Duodenal mucosa (tissue), 2 donors: ENCODE measurements around the gene NUDT10.
"Not testable (repeated sequence)": the region's sequence is repeated elsewhere in the genome, so short reads cannot be mapped to it uniquely, and the experiment has no call there.

ENCODE experiments used
- H3K27ac ChIP-seq: one replicate; pipeline ENCODE4 v1.7.0; 2013; ENCODE audit warnings: low read depth, low read length
- H3K27me3 ChIP-seq, 2 donors: one replicate each; pipeline ENCODE4 v1.7.0; 2013; ENCODE audit warnings: low read length in 2 of 2, control low read depth in 1 of 2; ENCODE audit not compliant: insufficient read depth in 2 of 2, control insufficient read depth in 1 of 2
- H3K36me3 ChIP-seq, 2 donors: one replicate each; pipeline ENCODE4 v1.7.0; 2013; ENCODE audit warnings: low read length in 2 of 2, control low read depth in 1 of 2; ENCODE audit not compliant: insufficient read depth in 2 of 2, control insufficient read depth in 1 of 2
- H3K4me1 ChIP-seq, 2 donors: one replicate each; pipeline ENCODE4 v1.7.0; 2013; ENCODE audit warnings: low read length in 2 of 2, control low read depth in 1 of 2; ENCODE audit not compliant: insufficient read depth in 2 of 2, control insufficient read depth in 1 of 2
- H3K4me3 ChIP-seq, 2 donors: one replicate each; pipeline ENCODE4 v1.7.0; 2013; ENCODE audit warnings: low read length in 2 of 2, low read depth in 1 of 2
- H3K9ac ChIP-seq, 2 donors: one replicate each; pipeline ENCODE4 v1.7.0; 2013; ENCODE audit warnings: low read length in 2 of 2, low read depth in 1 of 2
- H3K9me3 ChIP-seq, 2 donors: one replicate each; pipeline ENCODE4 v1.7.0; 2013; ENCODE audit warnings: low read length in 2 of 2, control low read depth in 1 of 2; ENCODE audit not compliant: control insufficient read depth in 1 of 2

The NUDT10 gene

DNA sequence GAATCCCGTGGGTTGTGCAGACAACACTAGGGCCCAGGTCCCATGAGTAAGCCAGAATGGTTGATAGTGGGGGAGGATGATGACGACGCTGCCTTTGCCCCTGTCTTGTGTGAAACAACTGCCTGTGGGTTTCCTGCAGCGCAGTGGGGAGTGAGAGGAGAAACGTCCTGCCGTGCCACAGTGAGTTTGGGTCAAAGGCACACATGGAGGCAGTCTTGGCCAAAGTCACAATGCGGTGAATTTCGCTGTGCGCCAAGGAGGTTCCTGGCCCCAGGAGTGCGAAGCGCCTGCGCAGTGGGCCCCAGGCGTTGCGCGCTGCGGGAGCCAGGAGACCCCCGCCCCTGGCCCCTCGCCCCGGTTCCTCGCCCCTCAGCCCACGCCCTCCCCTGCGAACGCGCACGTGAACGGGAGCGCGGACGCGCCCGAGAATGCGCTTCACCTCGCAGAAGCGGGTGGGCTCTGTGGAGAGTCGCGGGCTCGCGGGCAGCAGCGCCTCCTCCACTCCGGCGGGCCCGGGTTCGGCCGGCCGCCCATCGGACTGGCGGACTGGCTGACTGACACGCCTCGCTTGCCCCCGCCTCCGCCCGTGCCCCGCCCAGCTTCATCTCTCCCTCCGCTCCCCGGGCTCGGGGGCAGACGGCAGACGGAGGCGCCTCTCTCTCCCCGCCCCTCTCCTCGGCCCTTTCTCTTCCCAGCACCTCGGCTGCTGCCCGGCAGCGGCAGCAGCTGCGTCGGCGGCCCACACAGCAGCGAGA is at the start of gene NUDT10:
TSS of gene NUDT10 (plus strand) at position 635 of the 755 bp plus-strand sequence. CDS start 144 bp downstream, outside the sequence.
- Histone ChIP-seq H3K4me3 (no peak within 1 kb of the TSS), H3K27me3 (no peaks in the 10 kb centered on the region), H3K9me3 (no peaks in the 10 kb centered on the region), H3K9ac (no peak within 1 kb of the TSS), H3K36me3 (no peaks in the 10 kb centered on the region), H3K27ac (no peak within 1 kb of the TSS), H3K4me1 (no peaks in the 10 kb centered on the region)

DNA sequence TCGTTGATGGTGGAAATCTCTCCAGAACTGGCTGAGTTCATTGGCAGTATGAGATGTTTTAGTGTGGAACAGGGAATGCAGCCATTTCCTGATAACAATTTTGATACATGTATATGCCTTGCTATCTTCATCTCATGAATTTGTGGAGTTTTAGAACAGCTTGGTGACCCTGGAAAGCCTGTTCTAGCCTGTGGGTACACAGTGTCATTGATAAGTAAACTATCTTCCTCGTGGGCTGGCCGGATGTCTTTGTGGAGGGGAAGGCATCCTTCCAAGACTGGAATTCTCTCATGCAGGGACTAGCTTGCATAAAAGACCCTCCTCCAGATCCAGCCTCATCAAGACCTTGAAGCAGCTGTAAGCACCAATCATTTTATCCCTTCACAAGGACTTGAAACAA is 40.2 kb upstream of the NUDT10 start:
- Histone ChIP-seq H3K27ac (no peak overlapping the region), H3K4me3 (no peak overlapping the region), H3K36me3 (no peaks in the 10 kb centered on the region), H3K9me3 (no peaks in the 10 kb centered on the region), H3K4me1 (no peaks in the 10 kb centered on the region), H3K27me3 (no peaks in the 10 kb centered on the region), H3K9ac (no peak overlapping the region)

- H3K36me3 ChIP-seq: no peaks in the 10 kb centered on the region
- H3K4me1 ChIP-seq: no peaks in the 10 kb centered on the region
- H3K27me3 ChIP-seq: no peaks in the 10 kb centered on the region
- no peak overlapping the region for H3K9ac ChIP-seq
- no peak overlapping the region for H3K27ac ChIP-seq
- no peaks in the 10 kb centered on the region for H3K9me3 ChIP-seq
- no peak overlapping the region for H3K4me3 ChIP-seq
These were observed 36.5 kb upstream of the NUDT10 start for GRCh38 chrX:51296138-51296537.

GRCh38 chrX:51316271-51316670 is 16.4 kb upstream of the NUDT10 start:
- no peaks in the 10 kb centered on the region for H3K36me3 ChIP-seq
- H3K9ac ChIP-seq: no peak overlapping the region
- no peaks in the 10 kb centered on the region for H3K4me1 ChIP-seq
- H3K9me3 ChIP-seq: no peaks in the 10 kb centered on the region
- no peak overlapping the region for H3K27ac ChIP-seq
- H3K27me3 ChIP-seq: no peaks in the 10 kb centered on the region
- H3K4me3 ChIP-seq: no peak overlapping the region

DNA sequence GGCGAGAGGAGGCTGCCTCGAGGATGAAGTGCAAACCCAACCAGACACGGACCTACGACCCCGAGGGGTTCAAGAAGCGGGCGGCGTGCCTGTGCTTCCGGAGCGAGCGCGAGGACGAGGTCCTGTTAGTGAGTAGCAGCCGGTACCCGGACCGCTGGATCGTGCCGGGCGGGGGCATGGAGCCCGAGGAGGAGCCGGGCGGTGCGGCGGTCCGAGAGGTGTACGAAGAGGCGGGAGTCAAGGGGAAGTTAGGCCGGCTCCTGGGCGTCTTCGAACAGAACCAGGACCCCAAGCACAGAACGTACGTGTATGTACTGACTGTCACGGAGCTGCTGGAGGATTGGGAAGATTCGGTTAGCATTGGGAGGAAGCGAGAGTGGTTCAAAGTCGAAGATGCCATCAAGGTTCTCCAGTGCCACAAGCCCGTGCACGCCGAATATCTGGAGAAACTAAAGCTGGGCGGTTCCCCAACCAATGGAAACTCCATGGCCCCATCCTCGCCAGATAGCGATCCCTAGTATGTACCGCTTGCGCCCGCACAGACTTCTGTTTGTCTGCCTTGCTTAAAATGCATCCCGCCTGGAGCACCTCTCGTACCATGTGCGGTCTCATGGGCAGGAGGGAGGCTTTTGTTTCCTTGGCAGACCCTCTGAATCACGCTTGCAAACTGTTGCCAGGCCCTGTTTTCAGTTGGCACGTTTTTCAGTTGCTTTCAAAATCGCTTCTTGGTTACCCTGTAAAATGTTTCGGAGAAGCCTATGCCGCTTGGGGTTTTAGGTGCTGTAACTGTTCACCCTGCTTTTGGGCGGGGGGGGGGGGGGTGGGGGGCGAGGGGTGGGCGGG is 542 bp downstream of the NUDT10 start:
- H3K4me1 ChIP-seq: not testable (repeated sequence)

GRCh38 chrX:51334276-51334675 is 1.7 kb downstream of the NUDT10 start:
- no peaks in the 10 kb centered on the region for H3K36me3 ChIP-seq
- H3K4me1 ChIP-seq: no peaks in the 10 kb centered on the region
- H3K9ac ChIP-seq: no peak overlapping the region
- H3K27ac ChIP-seq: no peak overlapping the region
- no peak overlapping the region for H3K4me3 ChIP-seq
- H3K9me3 ChIP-seq: no peaks in the 10 kb centered on the region
- H3K27me3 ChIP-seq: no peaks in the 10 kb centered on the region

More for the DNA sequence above, 542 bp downstream of the NUDT10 start:
- H3K9ac ChIP-seq, H3K4me3 ChIP-seq, H3K36me3 ChIP-seq, H3K27me3 ChIP-seq, H3K27ac ChIP-seq, H3K9me3 ChIP-seq: not testable (repeated sequence)

DNA sequence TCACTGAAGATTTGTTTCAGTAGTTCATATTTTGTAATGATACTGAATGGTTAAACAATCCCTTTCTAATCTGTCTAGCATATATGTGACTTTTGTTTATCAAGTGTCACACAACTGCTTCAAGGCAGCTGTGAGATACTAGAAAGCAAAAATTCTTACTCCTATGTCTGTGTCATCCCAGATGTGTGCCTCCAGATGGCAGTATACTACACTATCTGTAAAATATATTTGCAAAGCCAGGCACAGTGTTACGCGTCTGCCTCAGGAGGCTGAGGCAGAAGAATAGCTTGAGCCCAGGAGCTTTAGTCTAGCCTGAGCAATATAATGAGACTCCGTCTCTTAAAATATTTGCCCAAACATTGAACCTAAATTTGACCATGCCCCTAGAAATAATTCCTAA is 4.0 kb downstream of the NUDT10 start:
- no peak overlapping the region for H3K4me3 ChIP-seq
- H3K9me3 ChIP-seq: no peaks in the 10 kb centered on the region
- H3K4me1 ChIP-seq: no peaks in the 10 kb centered on the region
- no peaks in the 10 kb centered on the region for H3K36me3 ChIP-seq
- no peaks in the 10 kb centered on the region for H3K27me3 ChIP-seq
- H3K27ac ChIP-seq: no peak overlapping the region
- no peak overlapping the region for H3K9ac ChIP-seq

GRCh38 chrX:51361251-51361650 is 28.6 kb downstream of the NUDT10 start:
- Histone ChIP-seq H3K27me3 (no peaks in the 10 kb centered on the region), H3K9ac (no peak overlapping the region), H3K27ac (no peak overlapping the region), H3K9me3 (no peaks in the 10 kb centered on the region), H3K36me3 (no peaks in the 10 kb centered on the region), H3K4me3 (no peak overlapping the region), H3K4me1 (no peaks in the 10 kb centered on the region)

- Histone ChIP-seq H3K4me3 (no peak overlapping the region), H3K4me1 (no peaks in the 10 kb centered on the region), H3K9ac (no peak overlapping the region), H3K27me3 (no peaks in the 10 kb centered on the region), H3K9me3 (no peaks in the 10 kb centered on the region), H3K36me3 (no peaks in the 10 kb centered on the region), H3K27ac (no peak overlapping the region)
These were observed 44.0 kb downstream of the NUDT10 start for GRCh38 chrX:51376672-51377071.
